DMS114 treated with DMSO at 0.1 percent for 48 hours (cell line): ENCODE results near the gene ANO3.
"Not testable (repeated sequence)": the region's sequence is repeated elsewhere in the genome, so short reads cannot be mapped to it uniquely, and the experiment has no call there.

ENCODE experiments used
- DNase-seq: peaks from one replicate; lab custom pipeline; 2025; ENCODE audit not compliant: unreplicated experiment; lab: John Stamatoyannopoulos, UW

Gene ANO3

GRCh38 chr11:26571861-26572654 is 240.1 kb downstream of the ANO3 start, which contains the start of gene MUC15:
Gene MUC15, minus strand, starts transcription at chr11:26572263. Its CDS starts 5,169 bp downstream, at chr11:26567094.
- DNase-seq: no peak

GRCh38 chr11:26572770-26573402 is 241.0 kb downstream of the ANO3 start:
- DNase-seq: no peak

GRCh38 chr11:26573896-26574295 is 242.0 kb downstream of the ANO3 start:
- DNase-seq: no peak

GRCh38 chr11:26575946-26576345 is 244.0 kb downstream of the ANO3 start:
- no peak for DNase-seq

- no peak for DNase-seq
Observed at GRCh38 chr11:26578998-26579661, 247.2 kb downstream of the ANO3 start.

- DNase-seq: no peak
Observed at GRCh38 chr11:26579683-26580082, 247.8 kb downstream of the ANO3 start.

GRCh38 chr11:26580929-26581328 is 249.0 kb downstream of the ANO3 start:
- DNase-seq: no peak

GRCh38 chr11:26583550-26583949 is 251.6 kb downstream of the ANO3 start:
- DNase-seq: no peak

- no peak for DNase-seq
Observed at GRCh38 chr11:26584818-26585217, 252.9 kb downstream of the ANO3 start.

GRCh38 chr11:26587073-26587472 is 255.1 kb downstream of the ANO3 start:
- no peak for DNase-seq

GRCh38 chr11:26593691-26594090 is 261.8 kb downstream of the ANO3 start:
- DNase-seq: no peak

- DNase-seq: not testable (repeated sequence)
Observed at GRCh38 chr11:26595207-26595865, 263.4 kb downstream of the ANO3 start.

GRCh38 chr11:26597049-26597689 is 265.2 kb downstream of the ANO3 start:
- DNase-seq: not testable (repeated sequence)

GRCh38 chr11:26597899-26598298 is 266.0 kb downstream of the ANO3 start:
- DNase-seq: no peak

GRCh38 chr11:26599425-26599824 is 267.5 kb downstream of the ANO3 start:
- no peak for DNase-seq

GRCh38 chr11:26599876-26600434 is 268.0 kb downstream of the ANO3 start:
- DNase-seq: no peak

GRCh38 chr11:26607725-26608506 is 276.0 kb downstream of the ANO3 start:
- no peak for DNase-seq

GRCh38 chr11:26608507-26609146 is 276.7 kb downstream of the ANO3 start:
- DNase-seq: no peak

- DNase-seq: no peak
Observed at GRCh38 chr11:26613759-26614158, 281.8 kb downstream of the ANO3 start.
